ENCODE results near the gene NLRC5. TPM values are rescaled to one million over a fixed set of nuclear protein-coding genes. Genes with fewer than 3 reads are reported as not detected.

NLRC5 gene
- total RNA-seq, 6 experiments from 2014 or later = 18.2 to 26.2 (median 21.7) TPM

DNA sequence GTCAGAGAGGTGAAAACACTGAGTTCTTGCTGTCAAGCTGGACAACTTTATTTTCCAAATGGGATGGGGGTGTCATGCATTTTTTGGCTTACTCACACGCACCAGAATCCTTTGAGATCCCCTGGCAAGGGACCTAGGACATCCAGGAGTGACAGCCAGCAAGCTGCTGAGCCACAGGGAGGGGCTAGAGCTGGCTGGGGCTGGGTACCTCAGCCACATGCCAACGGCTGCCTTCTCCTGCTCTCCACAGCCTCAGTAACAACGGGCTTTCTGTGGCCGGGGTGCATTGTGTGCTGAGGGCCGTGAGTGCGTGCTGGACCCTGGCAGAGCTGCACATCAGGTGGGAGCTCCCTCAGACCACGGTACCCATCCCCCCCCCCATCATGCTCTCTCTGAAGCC lies 47.6 kb downstream of the NLRC5 start:
- Mint-ChIP-seq H3K4me3 (no peak overlapping the region), H3K4me1 (ENCODE audit: low read depth) (peaks cover 36% of the 10 kb centered on the region), H3K9me3 (no peaks in the 10 kb centered on the region; the same call in 1 of the 2 replicates), H3K27ac (peak overlapping the region; percentile 61), H3K36me3 (ENCODE audit: low read depth) (peaks cover 37% of the 10 kb centered on the region), H3K27me3 (ENCODE audit: insufficient read depth) (peaks cover 2% of the 10 kb centered on the region)
- TF ChIP-seq, protein P1, sequence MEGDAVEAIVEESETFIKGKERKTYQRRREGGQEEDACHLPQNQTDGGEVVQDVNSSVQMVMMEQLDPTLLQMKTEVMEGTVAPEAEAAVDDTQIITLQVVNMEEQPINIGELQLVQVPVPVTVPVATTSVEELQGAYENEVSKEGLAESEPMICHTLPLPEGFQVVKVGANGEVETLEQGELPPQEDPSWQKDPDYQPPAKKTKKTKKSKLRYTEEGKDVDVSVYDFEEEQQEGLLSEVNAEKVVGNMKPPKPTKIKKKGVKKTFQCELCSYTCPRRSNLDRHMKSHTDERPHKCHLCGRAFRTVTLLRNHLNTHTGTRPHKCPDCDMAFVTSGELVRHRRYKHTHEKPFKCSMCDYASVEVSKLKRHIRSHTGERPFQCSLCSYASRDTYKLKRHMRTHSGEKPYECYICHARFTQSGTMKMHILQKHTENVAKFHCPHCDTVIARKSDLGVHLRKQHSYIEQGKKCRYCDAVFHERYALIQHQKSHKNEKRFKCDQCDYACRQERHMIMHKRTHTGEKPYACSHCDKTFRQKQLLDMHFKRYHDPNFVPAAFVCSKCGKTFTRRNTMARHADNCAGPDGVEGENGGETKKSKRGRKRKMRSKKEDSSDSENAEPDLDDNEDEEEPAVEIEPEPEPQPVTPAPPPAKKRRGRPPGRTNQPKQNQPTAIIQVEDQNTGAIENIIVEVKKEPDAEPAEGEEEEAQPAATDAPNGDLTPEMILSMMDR (IDR thresholded peaks at IDR 0.05) = no peak
- no peak for DNase-seq

DNA sequence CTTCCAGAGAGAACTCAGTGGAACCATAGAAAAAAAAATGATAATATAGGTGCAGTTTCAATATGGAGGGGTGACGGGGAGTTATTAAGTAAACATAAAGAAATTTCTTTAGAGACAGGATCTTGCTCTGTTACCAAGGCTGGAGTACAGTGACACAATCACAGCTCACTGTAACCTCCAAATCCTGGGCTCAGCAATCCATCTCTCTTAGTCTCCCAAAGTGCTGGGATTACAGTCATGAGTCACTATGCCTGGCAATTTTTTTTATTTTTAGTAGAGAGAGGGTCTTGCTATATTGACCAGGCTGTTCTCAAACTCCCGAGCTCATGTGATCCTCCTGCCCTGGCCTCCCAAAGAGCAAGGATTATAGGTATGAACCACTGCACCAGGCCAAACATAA lies 48.8 kb downstream of the NLRC5 start:
- no peak overlapping the region for H3K4me3 Mint-ChIP-seq
- H3K9me3 Mint-ChIP-seq = no peaks in the 10 kb centered on the region; the same call in 1 of the 2 replicates
- DNase-seq = peak; percentile 64
- peaks cover 40% of the 10 kb centered on the region for H3K36me3 Mint-ChIP-seq (ENCODE audit: low read depth)
- TF ChIP-seq, protein P1 (IDR thresholded peaks at IDR 0.05) = no peak
- H3K4me1 Mint-ChIP-seq (ENCODE audit: low read depth) = peaks cover 41% of the 10 kb centered on the region
- peak overlapping the region; percentile 61 for H3K27ac Mint-ChIP-seq
- H3K27me3 Mint-ChIP-seq (ENCODE audit: insufficient read depth) = peaks cover 4% of the 10 kb centered on the region

DNA sequence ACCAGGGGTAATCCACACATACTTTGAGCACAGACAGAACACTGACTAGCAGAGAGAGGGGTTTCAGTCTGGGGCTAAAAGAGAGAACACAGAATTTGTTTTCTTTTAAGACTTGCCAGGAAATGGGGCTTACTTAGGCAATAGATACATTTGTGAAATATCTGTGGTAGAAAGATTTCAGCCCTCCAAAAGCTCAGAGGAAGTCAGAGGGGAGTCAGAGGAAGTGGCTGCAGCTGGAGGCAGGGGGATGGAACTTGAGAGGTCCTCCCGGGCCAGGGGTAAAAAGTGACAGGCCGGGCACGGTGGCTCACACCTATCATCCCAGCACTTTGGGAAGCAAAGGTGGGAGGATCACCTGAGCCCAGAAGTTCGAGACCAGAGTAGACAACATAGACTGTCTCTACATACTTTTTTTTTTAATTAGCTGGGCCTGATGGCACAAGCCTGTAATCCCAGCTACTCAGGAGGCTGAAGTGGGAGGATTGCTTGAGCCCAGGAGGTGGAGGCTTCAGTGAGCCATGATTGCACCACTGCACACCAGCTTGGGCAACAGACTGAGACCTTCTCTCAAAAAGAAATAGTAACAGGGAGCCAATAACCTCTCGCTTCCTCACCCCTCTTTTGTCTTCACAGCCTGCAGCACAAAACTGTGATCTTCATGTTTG lies 49.9 kb downstream of the NLRC5 start:
- Mint-ChIP-seq H3K36me3 (ENCODE audit: low read depth) (peaks cover 44% of the 10 kb centered on the region), H3K9me3 (no peaks in the 10 kb centered on the region; the same call in 1 of the 2 replicates), H3K27ac (peak overlapping the region; percentile 64), H3K27me3 (ENCODE audit: insufficient read depth) (peaks cover 6% of the 10 kb centered on the region), H3K4me1 (ENCODE audit: low read depth) (peaks cover 41% of the 10 kb centered on the region), H3K4me3 (no peak overlapping the region)
- TF ChIP-seq, protein P1 (IDR thresholded peaks at IDR 0.05) = no peak
- peak; percentile 18 for DNase-seq

DNA sequence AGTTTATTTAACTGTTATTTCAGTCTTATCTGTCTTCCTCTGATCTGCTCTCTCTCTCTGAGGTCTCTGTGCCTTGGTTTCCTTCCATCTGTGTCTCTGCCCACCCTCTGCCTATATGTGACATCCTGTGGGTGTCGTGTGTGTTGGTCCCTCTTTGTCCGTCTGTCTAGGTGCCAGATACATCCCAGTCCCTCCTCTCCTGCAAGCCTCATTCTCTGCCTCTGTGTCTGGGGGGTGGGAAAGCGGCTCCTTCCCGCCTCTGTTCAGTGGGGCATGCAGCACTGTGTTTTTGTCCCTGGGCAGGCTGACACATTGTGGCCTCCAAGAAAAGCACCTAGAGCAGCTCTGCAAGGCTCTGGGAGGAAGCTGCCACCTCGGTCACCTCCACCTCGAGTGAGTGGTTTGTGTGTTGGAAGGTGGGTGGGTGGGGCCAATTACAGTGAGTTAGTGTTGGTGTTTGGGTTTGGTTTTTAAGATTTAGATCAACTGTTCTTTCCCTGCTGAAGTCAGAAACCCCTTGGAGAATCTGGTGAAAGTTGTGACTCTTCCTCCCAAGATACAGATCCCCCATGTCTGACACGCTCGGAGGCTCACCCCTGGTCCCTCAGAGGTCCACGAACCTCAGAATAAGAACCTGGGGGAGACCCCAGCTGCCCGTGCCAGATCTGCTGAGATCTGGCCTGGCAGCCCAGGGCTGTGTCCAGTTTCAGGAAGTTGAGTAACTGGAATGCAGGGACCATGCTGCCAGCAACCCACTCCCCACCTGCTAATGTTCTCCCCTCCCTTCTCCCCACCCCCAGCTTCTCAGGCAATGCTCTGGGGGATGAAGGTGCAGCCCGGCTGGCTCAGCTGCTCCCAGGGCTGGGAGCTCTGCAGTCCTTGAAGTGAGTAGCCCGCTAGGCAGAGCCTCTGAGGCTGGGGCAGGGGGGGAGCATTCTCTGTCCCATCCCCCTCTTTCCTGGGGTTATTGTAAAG lies 52.1 kb downstream of the NLRC5 start:
- peaks cover 6% of the 10 kb centered on the region for H3K27me3 Mint-ChIP-seq (ENCODE audit: insufficient read depth)

More for the DNA sequence above, 52.1 kb downstream of the NLRC5 start:
- TF ChIP-seq, protein P1 (IDR thresholded peaks at IDR 0.05) = no peak
- Mint-ChIP-seq H3K4me3 (no peak overlapping the region), H3K4me1 (ENCODE audit: low read depth) (peaks cover 41% of the 10 kb centered on the region), H3K27ac (peak overlapping the region; percentile 54), H3K36me3 (ENCODE audit: low read depth) (peaks cover 33% of the 10 kb centered on the region), H3K9me3 (no peaks in the 10 kb centered on the region; the same call in 1 of the 2 replicates)
- no peak for DNase-seq

All from HFFc6 (cell line).